ENCODE measurements around the gene ARHGAP15.

Gene ARHGAP15

DNA sequence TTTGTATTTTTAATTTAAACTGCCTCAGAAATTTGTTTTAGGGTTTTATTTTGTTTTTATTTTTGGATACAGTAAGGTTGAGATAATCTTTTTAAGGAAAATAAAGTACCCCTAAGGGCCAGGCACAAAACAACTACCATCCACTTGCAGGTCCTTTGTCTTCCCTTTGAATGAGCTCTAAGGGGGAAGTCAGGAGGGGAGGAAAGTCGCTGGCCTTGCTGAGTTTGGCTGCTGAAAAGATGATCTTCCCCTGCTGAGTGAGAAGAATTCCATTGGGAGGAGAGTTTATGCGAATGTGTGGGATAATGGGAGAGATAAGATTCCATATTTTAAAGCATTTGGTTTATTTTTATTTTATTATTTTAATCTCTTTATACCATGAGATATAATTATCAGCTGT, 100.7 kb downstream of the ARHGAP15 start:
- DNase-seq: no peak

DNA sequence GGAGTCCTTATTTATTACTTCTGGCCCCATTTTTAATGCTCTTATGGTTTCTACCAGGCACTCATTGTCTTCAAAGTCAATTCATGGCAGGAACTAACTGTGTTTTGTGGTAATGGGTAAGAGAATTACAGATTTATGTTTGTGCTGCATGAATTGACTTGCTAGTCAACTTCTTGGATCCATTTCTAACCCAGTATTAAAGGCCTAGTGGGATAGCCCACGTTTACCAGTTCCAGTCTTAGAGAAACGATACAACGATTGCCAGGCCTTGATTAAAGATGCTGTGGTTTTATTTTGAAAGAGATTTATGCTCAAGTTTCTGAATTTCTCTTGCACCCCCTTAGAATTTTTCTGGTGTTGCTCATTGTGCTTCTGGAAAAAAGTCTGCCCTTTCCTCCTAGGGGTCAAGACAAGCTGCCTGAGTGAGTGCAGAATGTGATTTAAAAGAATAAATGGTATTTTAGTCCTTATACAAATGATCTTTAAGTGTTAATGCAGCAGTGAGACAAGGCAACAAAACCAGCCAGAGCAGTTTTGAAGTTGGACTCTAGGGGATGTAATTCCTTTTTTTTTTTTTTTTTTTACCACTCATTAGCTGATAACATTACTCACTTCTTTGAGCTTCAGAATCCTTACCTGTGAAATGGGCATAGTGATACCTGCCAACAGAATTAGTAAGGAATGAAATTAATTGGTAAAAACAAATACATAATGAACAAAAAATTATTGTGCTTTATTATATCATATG, 101.5 kb downstream of the ARHGAP15 start:
- DNase-seq: no peak

DNA sequence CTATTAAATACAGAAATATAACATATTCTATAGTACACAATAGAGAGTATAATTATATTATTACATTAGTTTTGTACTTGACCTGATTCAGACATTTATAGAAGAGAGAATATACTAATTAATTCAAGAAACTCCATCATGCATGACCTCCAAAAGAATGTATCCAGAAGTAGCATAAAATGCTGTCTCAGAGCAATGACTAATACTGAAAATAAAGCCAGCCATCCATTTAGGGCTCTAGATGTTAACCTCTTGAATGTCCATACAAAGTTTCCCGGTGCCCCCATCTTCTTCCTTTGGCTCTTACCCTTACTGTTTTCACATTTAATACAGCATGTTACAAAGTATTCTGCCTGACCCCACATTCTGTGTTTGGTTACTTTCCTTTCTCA, 102.0 kb downstream of the ARHGAP15 start:
- DNase-seq: no peak

- DNase-seq: no peak
Observed at GRCh38 chr2:143237146-143237777, 108.0 kb downstream of the ARHGAP15 start.

- no peak for DNase-seq
Observed at GRCh38 chr2:143241403-143242088, 112.3 kb downstream of the ARHGAP15 start.

DNA sequence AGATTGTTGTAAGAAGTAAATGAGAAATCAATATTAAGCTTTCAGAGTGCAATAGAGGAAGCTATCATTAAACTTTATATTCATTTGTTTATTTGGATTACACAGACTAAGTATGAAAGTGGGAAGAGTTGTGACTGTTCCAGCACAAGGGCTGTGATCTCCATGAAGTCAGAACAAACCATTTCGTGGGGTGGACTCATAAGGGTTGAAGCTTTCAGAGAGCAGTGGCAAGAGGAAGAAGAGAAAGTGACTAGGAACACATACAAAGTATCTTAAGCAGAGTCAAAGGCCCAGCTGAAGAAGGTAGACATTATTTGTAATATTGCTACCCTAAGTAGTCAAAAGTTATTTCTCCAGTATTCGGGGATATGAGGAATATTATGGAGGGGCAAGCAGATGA, 117.0 kb downstream of the ARHGAP15 start:
- DNase-seq: no peak

GRCh38 chr2:143246815-143247744, 117.9 kb downstream of the ARHGAP15 start:
- DNase-seq: peak; percentile 62

GRCh38 chr2:143248631-143249030, 119.4 kb downstream of the ARHGAP15 start:
- DNase-seq: no peak

DNA sequence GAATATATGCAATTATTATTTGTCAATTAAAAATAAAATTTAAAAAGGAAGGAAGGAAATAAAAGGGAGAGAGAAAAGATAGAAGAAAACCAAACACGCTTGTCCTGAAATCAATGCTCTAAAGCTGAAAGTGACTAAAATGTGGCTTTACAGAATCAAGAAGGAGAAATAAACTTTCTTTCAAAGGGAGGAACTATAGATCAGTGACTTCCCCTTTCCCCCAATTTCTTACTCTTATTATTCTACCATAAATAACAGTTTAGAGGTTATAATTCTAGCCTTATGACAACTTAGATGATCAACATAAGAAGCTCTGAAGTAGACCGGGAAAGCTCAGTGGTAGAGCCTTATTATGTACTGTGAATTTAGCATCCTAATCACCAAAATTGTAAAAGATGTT, 122.5 kb downstream of the ARHGAP15 start:
- no peak for DNase-seq

GRCh38 chr2:143252138-143252907, 123.1 kb downstream of the ARHGAP15 start:
- DNase-seq: no peak

DNA sequence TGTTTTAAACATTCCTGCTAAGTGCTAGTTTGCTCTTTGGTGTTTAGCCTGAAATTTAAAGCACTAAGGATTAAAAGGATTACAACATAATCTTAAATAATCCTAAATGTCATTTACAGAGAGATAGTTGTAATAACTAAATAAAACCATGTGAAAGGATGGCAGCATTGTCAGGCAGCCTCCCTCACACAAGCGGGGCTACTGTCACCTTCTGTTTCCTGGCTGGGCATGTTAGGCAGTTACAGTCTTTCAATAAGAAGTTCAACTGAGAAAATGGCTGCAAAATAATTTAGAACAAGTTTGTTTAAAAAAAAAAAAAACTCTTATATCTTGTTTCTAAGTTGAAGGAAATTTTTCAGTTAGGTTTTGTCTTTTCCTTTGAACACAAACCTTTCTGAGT, 124.9 kb downstream of the ARHGAP15 start:
- peak; percentile 60 for DNase-seq

DNA sequence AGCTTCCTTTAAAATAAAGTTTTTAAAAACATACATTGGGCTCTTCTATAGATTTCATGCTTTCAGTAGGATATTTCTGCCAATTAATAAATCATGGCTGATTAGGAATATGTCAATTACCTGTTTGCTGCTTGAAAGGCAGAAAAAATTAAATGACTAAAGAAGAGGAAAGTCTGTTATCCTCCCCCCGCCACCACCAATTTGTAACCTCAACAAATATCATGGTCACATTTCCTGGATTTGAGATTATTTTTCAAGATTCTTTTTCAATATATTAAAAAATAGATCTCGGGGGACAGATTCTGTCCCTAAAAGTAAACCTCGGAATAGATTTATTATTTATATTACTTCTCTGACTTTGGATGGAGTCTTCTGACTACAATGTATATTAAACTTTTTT, 125.9 kb downstream of the ARHGAP15 start:
- peak; percentile 41 for DNase-seq

GRCh38 chr2:143255899-143256298, 126.7 kb downstream of the ARHGAP15 start:
- DNase-seq: peak; percentile 16

DNA sequence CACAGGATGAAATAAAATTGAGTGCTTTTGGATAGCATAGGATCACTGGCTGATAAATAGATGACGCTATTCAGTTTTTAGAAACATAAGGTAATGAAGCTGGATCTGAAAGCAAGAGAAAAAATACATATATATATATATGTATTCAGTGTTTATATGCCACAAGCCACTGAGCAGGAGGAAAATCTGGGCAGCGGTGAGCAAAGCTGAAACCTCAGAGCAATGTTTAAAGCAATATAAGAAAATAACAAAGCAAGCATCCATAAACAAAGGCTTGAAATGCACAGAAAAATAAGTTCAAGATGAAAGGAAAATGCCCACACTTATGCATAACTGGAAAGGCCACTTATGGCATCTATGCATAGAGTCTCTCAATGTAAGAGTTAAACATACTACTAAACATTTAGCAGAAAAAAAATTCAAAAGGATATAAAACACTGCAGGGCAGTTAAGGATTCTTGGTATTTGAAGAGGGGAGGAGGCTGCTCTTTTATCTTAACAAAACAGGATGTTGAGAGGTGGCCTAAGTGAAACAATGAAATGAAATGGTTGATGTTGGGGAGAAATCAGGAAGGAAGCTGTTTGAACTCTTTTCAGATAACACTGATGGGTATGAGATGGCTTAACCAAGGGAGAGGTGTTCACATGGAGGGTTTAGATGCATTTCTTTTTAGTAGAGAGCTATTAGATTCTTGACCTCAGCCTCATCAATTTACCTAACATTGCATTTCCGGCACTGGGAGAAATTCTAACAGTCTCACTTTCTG, 129.1 kb downstream of the ARHGAP15 start:
- no peak for DNase-seq

DNA sequence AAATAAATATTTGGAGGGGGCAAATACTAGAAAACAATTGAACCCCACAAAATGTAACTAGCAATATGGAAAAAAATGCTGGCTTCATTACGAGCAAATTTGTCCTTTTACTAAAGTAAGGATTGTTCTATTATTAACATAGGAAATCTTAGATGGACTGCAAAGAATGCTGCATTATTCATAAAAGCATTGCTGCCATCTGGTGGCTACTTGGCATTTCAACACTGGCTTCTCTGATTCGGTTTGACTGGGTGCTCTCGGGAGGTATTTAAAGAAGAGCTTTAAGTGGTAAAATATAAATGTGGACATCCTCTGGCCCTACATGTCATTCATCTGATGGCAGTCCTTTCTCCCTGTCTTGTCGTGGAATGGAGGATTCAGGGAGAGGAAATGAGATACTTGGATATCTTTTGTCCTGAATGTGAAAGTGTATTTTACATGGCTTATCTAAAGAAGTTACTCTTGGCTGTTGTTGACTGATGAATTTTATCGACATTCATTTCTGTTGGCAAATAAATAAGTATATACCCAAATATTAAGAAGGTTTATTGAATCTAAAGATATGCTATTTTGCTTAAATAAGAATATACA, 130.2 kb downstream of the ARHGAP15 start:
- peak; percentile 82 for DNase-seq

- peak; percentile 62 for DNase-seq
Observed at GRCh38 chr2:143261986-143262385, 132.8 kb downstream of the ARHGAP15 start.

DNA sequence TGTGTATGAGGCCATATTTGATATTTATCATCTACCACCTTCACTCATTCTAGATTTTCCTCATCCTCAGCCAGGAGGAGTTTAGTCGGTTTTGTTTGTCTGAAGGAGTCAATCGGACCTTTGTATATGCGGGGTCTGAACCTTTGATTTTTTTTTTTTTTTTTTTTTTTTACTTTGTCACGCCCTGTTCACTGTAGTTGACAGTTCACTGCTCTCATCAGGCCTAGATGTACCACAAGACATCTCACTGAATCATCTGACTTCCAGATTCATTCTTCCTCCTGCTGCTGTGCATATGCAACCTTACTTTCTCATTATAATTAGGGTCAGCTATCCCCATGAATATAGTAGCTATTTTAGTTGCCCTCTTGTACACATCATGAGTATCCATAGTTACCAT, 133.2 kb downstream of the ARHGAP15 start:
- no peak for DNase-seq

- peak; percentile 20 for DNase-seq
Observed at GRCh38 chr2:143263066-143263625, 133.9 kb downstream of the ARHGAP15 start.

DNA sequence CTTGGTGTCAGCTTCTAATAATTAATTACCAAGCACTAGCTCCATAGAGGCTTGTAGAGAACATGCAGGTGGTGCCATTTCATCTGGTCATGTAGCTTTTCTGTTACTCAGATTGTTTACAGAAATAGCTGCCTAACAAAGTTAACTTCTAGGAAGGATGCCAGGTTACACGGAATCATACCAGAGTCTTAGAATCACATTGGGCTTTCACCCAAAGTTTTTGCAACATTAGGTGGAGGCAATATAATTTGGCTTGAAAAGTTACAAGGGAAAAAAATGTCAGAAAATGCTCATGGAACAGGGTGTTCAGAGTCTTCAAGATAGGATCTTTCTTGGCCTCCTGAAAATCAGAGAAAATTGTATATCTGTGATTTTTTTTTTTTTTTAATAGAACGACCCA, 135.6 kb downstream of the ARHGAP15 start:
- no peak for DNase-seq

DNA sequence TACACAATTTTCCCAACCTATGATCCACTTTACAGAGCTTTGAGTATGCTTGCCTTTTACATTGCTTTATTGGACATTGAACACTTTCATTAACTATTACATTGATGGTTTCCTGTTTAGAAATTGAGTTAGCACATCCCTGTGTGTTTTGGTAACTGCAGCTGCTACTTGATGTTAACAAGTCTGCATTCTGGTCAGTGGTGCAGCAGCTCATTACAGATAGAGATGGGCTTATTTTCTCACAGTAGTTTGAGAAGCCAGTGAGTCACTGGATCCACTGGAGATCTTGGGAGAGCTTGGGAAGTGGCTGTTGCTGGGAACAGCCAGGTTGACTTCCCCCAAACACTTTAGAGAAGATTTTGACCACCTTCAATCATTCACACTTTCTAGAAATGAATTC, 150.5 kb downstream of the ARHGAP15 start:
- DNase-seq: no peak

Data from CD4-positive, alpha-beta T cell treated with Interleukin-17A for 4 hours (primary cell).